Esophagus muscularis mucosa (tissue), 3 donors: ENCODE measurements around the gene CCDC74A.
"Not testable (repeated sequence)": the region's sequence is repeated elsewhere in the genome, so short reads cannot be mapped to it uniquely, and the experiment has no call there.

ENCODE experiments used
- POLR2A ChIP-seq: fragments of 450-650 bp; IDR thresholded peaks from one replicate; pipeline ENCODE4 v1.6.1; 2017; ENCODE audit warnings: antibody characterized with exemption, moderate library complexity, mild to moderate bottlenecking, low read depth
- TF ChIP-seq, protein P1 (sequence below), 3 experiments: fragments of 200-600 bp in 2 of 3; fragments of 450-650 bp in 1 of 3; sonication (generic) in 2 of 3; IDR thresholded peaks; one replicate each; pipeline ENCODE4 v1.5.1; 2017 to 2019; ENCODE audit warnings: antibody characterized with exemption in 3 of 3, mild to moderate bottlenecking in 2 of 3, moderate library complexity in 1 of 3

DNA sequence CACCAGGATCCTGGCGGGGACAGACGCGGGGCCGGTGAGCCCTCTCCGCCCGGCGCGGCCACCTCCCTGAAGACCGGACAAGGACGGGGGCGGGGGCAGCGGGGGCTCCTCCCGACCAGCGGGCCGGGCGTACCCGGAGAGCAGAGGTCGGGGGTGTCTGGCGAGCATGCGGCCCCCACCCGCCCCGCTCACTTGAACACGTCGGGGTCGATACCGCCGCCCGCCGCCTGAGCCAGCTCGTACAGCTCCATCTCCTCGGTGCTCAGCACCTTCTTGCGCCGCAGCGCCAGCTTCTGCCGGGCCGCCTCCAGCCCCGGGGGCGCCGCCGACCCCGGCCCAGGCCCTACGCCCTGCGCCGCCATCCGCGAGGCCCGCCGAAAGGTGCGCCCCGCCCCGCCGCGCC lies 35.7 kb upstream of the CCDC74A start, which contains the start of gene MZT2A:
- TF ChIP-seq, protein P1, sequence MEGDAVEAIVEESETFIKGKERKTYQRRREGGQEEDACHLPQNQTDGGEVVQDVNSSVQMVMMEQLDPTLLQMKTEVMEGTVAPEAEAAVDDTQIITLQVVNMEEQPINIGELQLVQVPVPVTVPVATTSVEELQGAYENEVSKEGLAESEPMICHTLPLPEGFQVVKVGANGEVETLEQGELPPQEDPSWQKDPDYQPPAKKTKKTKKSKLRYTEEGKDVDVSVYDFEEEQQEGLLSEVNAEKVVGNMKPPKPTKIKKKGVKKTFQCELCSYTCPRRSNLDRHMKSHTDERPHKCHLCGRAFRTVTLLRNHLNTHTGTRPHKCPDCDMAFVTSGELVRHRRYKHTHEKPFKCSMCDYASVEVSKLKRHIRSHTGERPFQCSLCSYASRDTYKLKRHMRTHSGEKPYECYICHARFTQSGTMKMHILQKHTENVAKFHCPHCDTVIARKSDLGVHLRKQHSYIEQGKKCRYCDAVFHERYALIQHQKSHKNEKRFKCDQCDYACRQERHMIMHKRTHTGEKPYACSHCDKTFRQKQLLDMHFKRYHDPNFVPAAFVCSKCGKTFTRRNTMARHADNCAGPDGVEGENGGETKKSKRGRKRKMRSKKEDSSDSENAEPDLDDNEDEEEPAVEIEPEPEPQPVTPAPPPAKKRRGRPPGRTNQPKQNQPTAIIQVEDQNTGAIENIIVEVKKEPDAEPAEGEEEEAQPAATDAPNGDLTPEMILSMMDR (IDR thresholded peaks at IDR 0.05): not testable (repeated sequence)
- TF ChIP-seq POLR2A: not testable (repeated sequence)
